ENCODE measurements around the gene EML1.

DNA sequence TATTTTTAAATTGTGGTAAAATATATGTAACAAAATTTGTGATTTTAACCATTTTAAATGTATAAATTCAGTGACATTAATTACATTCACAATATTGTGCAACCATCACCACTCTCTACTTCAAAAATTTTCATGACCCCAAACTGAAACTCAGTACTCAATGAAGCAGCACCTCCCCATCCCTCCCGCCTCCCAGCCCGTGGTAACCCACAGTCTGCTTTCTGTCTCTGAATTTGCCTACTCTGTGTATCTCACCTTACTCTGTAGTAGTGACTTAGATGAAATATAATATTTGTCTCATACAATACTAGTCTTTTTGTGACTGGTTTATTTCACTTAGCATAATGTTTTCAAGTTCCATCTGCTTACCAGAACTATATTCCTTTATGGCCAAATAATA, 36.2 kb downstream of the EML1 start:
- no peak for TF ChIP-seq ZFX (IDR thresholded peaks at IDR 0.05)
- TF ChIP-seq, protein P1, sequence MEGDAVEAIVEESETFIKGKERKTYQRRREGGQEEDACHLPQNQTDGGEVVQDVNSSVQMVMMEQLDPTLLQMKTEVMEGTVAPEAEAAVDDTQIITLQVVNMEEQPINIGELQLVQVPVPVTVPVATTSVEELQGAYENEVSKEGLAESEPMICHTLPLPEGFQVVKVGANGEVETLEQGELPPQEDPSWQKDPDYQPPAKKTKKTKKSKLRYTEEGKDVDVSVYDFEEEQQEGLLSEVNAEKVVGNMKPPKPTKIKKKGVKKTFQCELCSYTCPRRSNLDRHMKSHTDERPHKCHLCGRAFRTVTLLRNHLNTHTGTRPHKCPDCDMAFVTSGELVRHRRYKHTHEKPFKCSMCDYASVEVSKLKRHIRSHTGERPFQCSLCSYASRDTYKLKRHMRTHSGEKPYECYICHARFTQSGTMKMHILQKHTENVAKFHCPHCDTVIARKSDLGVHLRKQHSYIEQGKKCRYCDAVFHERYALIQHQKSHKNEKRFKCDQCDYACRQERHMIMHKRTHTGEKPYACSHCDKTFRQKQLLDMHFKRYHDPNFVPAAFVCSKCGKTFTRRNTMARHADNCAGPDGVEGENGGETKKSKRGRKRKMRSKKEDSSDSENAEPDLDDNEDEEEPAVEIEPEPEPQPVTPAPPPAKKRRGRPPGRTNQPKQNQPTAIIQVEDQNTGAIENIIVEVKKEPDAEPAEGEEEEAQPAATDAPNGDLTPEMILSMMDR (conservative IDR thresholded peaks at IDR 0.05): no peak

Data from C4-2B (cell line).